B cell (primary cell): ENCODE results near the gene AMZ1.

Source experiments
- EZH2 ChIP-seq: IDR thresholded peaks from 2 replicates; pipeline ENCODE4 v1.6.1; 2012; ENCODE audit warnings: borderline replicate concordance, low read depth, mild to moderate bottlenecking, moderate library complexity, low read length; ENCODE audit not compliant: insufficient read depth, poor library complexity, severe bottlenecking
- TF ChIP-seq, protein P1 (sequence below): fragments of 200-600 bp; IDR thresholded peaks from one replicate; pipeline ENCODE4 v1.8.0; 2022; ENCODE audit warnings: antibody characterized with exemption, mild to moderate bottlenecking

- TF ChIP-seq, protein P1, sequence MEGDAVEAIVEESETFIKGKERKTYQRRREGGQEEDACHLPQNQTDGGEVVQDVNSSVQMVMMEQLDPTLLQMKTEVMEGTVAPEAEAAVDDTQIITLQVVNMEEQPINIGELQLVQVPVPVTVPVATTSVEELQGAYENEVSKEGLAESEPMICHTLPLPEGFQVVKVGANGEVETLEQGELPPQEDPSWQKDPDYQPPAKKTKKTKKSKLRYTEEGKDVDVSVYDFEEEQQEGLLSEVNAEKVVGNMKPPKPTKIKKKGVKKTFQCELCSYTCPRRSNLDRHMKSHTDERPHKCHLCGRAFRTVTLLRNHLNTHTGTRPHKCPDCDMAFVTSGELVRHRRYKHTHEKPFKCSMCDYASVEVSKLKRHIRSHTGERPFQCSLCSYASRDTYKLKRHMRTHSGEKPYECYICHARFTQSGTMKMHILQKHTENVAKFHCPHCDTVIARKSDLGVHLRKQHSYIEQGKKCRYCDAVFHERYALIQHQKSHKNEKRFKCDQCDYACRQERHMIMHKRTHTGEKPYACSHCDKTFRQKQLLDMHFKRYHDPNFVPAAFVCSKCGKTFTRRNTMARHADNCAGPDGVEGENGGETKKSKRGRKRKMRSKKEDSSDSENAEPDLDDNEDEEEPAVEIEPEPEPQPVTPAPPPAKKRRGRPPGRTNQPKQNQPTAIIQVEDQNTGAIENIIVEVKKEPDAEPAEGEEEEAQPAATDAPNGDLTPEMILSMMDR, result no peak
- no peak for TF ChIP-seq EZH2
Measured at GRCh38 chr7:2757361-2757903, 69.4 kb downstream of the AMZ1 start.
